GM10847 (cell line): ENCODE results near the gene FAM117A.

Source experiments
- POLR2A ChIP-seq: IDR thresholded peaks from 2 replicates; pipeline ENCODE4 v1.6.1; 2011; ENCODE audit not compliant: insufficient read length; ENCODE audit errors: extremely low read depth

The FAM117A gene

DNA sequence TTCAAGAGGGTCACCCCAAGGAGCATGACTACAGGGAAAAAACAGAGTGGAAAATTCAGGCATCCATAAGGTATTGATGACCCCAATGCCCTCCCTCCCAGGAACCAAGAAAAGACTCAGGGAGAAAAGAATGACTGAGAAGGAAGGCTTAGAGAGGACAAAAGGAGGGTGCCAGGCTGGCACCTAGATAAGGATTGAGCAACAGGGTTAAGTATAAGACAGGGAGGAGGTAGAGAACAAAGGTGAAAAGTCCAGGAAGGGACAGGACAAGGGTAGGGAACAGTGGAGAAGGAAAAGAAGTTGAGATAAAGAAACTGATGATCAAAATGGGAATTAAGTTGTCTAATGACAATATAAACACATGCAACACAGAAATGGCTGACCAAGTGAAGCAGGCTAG is 58.7 kb downstream of the FAM117A start:
- no peak for TF ChIP-seq POLR2A

DNA sequence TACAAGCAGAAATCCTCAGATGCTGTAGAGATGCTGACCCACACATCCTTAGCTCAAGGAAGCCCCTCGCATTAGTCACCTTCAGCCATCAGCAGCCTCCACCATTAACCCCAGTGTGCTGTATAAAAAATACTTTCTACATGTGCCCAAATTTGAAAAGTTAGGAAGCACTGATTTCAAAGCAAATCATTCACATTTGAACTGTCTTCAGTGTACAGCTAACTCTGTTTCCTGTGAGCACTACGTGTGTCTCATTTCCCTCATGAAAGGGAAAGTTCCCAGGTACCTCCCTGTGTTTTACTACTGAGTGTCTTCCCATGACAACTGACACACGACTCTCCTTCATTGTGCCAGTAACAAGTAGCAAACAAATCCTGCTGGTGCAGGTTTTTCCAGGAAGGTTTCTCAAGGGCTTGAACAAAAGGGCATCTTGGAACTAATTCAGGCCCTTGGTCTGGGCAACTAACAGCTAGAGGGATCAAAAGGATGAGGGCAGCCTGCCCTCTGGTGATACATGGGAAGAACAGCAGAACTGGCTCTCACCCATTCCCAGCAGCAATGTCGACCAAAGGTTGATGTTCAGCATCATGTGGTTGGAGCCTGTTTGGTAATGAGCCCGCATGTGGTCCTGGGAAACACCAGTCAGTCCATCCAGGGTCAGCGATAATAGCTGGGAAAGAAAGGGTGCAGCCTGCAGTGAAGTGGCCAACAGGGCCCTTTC is 60.2 kb downstream of the FAM117A start:
- TF ChIP-seq POLR2A: no peak

DNA sequence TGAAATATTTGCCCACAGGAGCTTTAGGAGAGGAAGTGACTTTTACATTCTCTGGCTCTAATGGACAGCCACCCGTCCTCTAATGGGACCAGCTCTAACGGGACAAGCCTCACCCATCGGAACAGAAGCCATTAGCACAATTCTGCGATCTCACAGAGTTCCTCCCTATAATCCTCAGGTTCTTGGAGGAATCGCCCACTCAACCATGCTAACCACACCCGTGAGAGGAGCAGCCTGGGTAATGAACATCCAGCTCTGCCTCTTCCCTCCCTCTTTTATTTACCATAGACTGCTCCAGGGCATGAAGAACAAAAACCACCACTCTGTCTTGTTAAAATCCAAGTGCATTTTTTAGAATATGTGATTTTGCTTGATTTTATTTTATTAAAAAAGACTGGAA is 63.0 kb downstream of the FAM117A start:
- TF ChIP-seq POLR2A: no peak

DNA sequence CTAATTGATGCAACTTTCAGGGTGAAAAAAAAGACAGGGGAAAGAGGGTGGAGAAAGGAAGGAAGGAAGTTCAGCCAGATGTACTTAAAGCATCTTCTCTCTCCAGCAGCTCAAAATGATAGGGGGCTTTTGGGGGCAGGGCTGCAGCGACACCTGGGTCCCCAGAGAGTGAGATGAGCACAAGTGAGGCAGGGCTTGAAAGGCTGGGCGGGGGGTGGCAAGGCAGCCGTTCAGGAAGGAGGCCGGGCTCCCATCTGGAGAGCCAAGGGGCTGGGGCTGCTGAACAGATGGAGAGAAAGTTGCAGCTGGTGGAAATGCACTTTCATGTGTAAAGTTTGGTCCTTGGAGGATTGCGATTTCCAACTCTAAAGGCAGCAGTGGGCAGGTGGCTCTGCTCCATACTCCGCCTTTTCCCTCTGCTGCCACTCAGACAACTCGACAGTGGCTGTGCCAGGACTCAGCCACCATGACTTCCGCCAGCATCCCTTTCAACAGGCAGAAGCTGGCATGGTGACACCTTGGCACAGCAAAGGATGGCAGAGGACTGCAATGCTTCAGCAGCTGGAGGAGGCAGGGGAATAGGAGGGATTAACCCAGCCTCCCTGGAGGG is 63.9 kb downstream of the FAM117A start:
- no peak for TF ChIP-seq POLR2A

DNA sequence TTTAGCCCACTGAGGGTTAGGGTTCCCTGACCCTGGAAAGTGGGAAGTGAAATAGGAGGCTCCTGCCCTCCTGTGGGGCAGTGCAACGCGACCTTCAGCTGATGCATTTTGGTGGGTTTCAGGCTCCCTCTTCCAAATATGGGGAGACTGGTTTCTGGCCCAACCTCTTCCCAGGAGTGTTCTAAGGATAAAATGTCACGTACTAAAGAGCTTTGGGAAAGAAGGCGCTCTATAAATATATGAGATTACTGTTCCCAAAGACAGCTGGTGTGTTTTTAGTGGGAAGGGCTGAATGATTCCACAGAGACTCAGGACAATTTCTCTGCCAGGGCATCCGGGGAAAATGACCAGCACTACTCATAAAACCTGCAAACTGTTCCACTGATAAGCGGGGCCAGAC is 65.9 kb downstream of the FAM117A start:
- no peak for TF ChIP-seq POLR2A

DNA sequence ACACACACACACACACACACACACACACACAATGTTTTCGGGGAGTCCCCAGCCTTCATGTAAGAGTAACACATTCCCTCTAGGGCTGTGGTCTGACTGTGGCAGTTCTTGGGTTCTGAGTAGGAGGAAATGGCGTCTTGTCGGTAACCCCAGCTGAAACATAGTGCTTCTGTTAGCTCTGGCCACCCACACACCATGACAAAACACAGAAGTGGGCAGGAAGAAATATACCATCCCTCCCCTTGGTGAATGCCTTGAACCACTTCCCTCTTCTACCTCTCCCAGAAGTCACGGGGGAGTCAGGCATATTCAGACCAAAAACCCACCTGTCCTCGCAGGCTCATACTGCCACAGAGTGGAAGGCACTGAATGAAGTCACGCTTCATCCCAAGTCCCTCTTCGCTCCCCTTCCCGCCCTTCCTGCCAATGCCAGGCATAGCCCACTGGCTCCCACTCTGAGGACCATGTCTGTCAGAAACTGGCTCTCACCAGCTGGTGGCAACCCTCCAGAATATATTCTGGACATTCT is 67.6 kb downstream of the FAM117A start:
- no peak for TF ChIP-seq POLR2A

DNA sequence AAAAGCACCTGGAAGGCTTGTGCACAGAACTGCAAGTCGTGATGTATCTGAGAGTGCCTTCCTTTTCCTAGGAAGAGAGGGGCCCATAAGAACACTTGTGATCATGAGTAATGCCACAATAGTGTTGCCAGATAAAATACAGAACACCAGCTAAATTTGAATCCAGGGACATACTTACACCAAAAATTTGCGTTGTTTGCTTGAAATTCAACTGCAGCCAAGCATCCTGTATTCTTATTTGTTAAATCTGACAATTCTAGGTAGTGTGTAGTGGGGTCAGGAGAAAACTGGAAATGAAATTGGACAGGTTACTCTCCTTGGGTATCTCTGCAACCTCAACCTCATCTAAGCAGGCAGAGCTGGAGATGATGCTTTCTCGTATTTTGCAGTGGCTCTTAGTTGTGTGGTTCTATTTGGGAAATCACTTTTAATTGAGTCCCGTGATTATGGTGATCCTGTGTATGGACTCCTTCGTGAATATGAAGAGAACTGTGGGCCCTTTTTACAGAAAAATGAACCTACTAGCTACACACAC is 68.2 kb downstream of the FAM117A start:
- no peak for TF ChIP-seq POLR2A

DNA sequence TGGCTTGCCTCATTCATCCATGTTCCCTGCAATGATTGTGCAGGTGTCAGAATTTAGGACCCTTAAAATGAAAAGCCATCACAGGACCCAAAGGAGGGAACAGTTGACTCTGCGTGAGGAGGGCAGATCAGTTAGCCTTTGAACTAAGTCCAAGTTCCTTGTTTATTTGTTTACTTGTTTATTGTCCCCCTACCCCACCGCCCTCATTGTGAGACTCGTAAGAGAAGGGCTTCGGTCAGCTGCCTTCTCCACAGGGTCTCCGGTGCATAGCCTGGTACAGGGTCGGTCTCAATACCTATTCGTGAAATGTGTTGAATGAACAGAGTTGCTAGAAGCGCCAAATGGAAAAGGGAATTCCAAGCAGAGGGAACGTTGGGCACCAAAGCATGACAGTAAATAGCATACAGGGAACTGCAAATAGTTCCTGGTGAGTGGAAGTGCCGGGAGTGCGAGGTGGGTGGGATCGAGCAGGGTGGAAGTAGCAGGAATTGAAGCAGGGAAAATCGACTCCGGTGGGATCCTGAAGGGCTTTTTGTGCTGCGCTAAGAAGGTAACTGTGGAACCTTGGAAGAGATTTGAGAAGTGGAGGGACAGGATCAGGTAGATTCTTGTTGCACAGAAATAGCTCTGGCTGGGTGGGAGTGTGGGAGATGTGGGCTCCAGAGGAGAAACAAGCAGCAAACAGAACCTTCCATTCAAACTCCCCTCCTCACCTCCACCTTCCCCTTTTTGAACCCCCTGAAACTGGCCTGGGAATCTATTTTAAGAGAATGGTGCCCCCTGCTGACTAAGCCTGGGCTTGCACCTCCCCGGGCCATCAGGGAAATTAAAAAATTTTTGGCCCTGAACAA is 68.9 kb downstream of the FAM117A start:
- no peak for TF ChIP-seq POLR2A

DNA sequence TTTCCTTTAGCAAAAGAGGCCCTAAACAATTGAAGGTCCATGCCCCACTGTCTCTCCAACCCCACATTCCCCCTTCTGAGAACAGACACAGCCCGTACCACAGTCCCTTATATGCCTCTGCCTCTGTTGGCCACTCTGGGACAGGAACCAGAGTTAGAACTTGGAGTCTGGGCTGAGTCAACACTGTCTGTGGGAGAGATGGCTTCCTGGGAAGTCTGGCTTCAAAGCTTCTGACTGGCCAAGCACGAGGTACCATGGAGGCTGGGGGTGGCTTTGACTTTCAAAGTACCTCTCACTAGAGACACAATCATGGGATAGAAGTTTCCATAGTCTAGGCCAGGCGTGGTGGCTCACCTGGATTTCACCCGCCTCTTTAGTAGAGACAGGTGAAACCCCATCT is 71.2 kb downstream of the FAM117A start:
- TF ChIP-seq POLR2A: no peak

DNA sequence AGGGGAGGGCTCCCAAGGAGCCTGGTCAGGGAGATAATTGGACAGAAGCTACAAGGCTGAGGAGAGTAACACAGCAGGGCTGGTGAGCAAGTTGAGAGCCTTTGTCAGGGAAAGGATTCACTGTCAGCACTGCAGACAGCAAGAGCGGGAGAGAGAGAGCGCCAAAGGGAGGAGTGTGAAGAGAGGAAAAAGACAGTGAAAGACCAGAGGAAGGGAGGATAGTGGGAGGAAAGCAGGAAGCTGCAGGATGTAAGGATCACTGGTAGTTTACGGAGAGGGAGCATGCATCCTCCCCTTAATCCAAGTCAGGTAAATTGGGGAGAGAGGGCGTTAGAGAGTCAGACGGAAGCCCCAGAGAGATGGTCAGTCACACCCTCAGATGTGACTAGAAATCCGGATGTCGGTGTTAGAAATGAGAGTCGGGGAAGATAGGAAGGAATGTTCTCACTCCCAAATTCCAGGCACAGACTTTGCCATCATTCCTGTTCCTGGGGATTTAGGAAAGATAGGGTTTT is 72.2 kb downstream of the FAM117A start:
- TF ChIP-seq POLR2A: no peak

DNA sequence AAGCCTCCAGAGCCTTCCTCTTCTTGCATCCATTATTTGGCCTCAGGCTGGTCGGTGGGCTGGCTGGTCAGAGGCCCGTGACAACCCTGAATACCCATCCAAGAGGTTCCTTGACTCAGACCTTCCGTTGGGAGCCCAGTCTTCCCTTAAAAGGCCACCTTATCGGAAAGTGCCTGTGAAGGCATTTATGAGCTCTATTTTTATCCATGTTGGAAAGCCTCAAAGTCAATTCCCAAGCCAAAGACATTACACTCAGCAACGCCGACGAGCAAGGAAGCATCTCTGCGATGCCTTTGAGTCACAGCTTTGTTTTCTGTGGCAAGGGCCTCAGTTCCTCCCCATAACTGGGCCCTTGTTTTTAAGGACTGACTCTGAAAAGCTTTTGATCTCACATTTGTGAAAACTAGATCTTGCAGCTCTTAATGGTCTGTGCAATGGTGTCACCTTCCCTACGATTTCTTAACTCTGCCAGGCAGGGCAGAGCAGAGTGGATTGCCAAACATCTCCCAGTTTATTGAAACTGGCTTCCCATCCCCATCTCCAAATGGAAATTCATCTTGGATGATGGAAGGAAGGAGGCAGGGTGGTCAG is 72.8 kb downstream of the FAM117A start:
- no peak for TF ChIP-seq POLR2A

DNA sequence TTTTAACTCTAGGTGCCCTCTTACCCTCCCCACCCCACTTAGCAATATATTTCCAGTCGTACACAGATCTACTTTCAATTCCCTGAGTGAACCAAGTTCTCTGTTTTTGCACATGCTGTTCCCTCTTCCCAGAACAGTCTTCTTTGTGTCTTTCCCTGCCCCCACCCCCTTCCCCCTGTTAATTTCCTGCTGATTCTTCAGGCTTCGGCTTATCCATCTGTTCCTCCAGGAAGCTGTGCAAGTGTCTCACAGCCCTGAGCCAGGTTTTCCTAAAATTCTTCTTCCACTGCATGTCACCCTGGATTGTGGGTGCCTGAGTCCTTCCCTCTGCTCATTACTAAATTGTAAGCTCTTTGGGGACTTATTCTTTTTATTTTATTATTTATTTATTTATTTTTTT is 73.7 kb downstream of the FAM117A start:
- no peak for TF ChIP-seq POLR2A

DNA sequence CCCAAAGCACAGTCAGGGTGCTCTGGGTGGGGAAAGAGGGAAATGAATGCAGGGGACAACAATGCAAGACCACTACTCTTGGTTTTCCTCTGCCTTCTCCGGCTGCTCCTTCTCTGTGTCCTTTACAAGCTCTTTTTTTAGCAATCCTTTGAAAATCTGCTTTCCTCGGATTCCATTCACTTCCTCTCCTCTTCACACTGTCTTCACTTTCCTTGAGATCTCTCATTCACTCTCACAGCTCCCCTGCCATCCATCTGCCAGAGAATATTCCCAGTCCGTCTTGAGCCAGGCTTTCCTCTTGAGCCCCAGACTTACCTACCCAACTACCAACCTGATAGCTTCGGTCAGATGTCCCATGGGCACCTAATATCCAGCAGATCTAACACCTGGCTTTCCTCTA is 75.1 kb downstream of the FAM117A start:
- no peak for TF ChIP-seq POLR2A

DNA sequence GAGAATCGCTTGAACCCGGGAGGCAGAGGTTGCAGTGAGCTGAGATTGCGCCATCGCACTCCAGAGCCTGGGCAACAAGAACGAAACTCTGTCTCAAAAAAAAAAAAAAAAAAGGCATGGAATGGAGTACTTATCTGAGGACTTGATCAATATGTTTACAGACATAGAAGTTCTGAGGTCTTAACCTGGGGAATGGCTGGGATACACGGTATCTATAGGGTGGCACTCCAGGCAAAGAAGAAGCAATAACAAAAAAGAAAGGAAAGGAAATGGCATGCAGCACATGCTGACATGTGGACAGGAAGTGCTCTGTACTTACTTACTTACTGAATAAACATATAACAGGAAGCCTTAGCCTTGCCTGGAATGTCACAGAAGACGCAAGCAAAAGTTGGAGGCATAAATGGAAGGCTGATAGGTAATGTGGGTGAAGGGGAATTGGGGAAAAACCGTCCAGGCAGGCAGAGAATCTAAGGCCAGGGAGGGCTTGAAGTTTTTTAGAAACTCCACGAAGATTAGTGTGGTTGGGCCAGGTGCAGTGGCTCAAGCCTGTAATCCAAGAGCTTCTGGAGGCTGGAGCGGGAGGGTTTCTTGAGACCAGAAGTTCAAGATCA is 75.9 kb downstream of the FAM117A start:
- no peak for TF ChIP-seq POLR2A
